ENCODE data around the gene DDA1.

DNA sequence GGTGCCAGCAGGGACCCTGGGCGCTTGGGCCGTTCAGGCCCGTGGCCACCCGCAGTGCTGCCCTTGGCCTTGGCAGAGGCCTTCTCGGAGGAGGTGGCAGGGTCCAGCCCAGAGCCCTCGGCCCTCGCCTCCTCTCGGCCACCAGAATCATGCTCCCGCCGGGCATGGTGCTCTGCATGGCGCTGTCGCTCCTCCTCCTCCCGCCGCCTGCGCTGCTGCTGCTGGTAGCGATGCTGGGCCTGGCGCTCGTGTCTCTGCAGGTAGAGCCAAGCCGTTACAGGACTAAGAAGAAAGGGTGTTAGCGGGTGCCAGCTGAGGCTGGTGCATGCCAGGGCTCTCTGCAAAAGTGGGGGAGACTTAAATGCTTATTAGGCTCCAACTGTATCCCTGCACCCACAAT lies 15.8 kb downstream of the DDA1 start:
- TF ChIP-seq, protein P1, sequence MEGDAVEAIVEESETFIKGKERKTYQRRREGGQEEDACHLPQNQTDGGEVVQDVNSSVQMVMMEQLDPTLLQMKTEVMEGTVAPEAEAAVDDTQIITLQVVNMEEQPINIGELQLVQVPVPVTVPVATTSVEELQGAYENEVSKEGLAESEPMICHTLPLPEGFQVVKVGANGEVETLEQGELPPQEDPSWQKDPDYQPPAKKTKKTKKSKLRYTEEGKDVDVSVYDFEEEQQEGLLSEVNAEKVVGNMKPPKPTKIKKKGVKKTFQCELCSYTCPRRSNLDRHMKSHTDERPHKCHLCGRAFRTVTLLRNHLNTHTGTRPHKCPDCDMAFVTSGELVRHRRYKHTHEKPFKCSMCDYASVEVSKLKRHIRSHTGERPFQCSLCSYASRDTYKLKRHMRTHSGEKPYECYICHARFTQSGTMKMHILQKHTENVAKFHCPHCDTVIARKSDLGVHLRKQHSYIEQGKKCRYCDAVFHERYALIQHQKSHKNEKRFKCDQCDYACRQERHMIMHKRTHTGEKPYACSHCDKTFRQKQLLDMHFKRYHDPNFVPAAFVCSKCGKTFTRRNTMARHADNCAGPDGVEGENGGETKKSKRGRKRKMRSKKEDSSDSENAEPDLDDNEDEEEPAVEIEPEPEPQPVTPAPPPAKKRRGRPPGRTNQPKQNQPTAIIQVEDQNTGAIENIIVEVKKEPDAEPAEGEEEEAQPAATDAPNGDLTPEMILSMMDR (IDR thresholded peaks at IDR 0.05; ENCODE audit: low read depth, low read length): no peak
- TF ChIP-seq, protein P2, sequence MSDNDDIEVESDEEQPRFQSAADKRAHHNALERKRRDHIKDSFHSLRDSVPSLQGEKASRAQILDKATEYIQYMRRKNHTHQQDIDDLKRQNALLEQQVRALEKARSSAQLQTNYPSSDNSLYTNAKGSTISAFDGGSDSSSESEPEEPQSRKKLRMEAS (IDR thresholded peaks at IDR 0.05; ENCODE audit: low read depth, low read length): no peak
